AG04449 (cell line): Measurements from ENCODE around the gene GON7.
A peak's percentile ranks its signal among the peaks of the same experiment; 100 is the strongest.

Source experiments
- CTCF ChIA-PET: fragments of 350-600 bp; formaldehyde crosslinking; extraction: SDS; loops from one replicate; lab custom pipeline; 2021; ENCODE audit warnings: antibody characterized with exemption; lab: Yijun Ruan, JAX
- POLR2A ChIA-PET: fragments of 400-600, 350-600 bp; formaldehyde crosslinking; extraction: SDS; loops from one replicate; lab custom pipeline; 2020; ENCODE audit warnings: antibody characterized with exemption, inconsistent platforms; lab: Yijun Ruan, JAX
- DNase-seq: peaks from one replicate; pipeline ENCODE4 v3.0.0-alpha.2; 2010; ENCODE audit warnings: low read depth, low spot score
- H3K4me3 ChIP-seq: 2 replicates; pipeline ENCODE4 v1.5.1; 2011; ENCODE audit warnings: low read depth, mild to moderate bottlenecking, control low read depth, low read length
- CTCF ChIP-seq: IDR thresholded peaks from one replicate; pipeline ENCODE4 v1.5.1; 2011; ENCODE audit warnings: mild to moderate bottlenecking, moderate library complexity, low read length, control low read depth, inconsistent platforms; ENCODE audit not compliant: insufficient read depth; ENCODE audit errors: missing control alignments

Gene GON7

GRCh38 chr14:93206793-93207467, at the start of gene GON7, which contains the start of gene UBR7:
GON7 (minus strand) TSS chr14:93207065; CDS start chr14:93207037, 28 bp downstream.
UBR7 (plus strand) TSS chr14:93207256; CDS start chr14:93207292, 36 bp downstream.
- DNase-seq = peak; percentile 75
- TF ChIP-seq CTCF = peak; percentile 45
- POLR2A ChIA-PET = interaction anchor here (2.1 kb wide), 1 partner anchor 22 kb away, joined by 7 read pairs; the partner anchor contains the start of genes LYSET and MOAP1
- CTCF ChIA-PET = interaction anchor here (0.8 to 3.7 kb wide), 23 partner anchors 8 to 414 kb away, joined by 3 to 27 read pairs (median 4); partner anchors contain the start of genes LYSET and MOAP1
- peak within 1 kb of the TSS; percentile 92 for H3K4me3 ChIP-seq

GRCh38 chr14:93249128-93249831, 42.4 kb upstream of the GON7 start:
- no peak overlapping the region for H3K4me3 ChIP-seq
- ChIA-PET CTCF (interaction anchor here (1.0 kb wide), 1 partner anchor 9 kb away, joined by 3 read pairs; no protein-coding TSS in a partner anchor), POLR2A (no interaction called here)
- DNase-seq = no peak
- no peak for TF ChIP-seq CTCF

GRCh38 chr14:93246534-93246933, 39.7 kb upstream of the GON7 start:
- TF ChIP-seq CTCF = no peak
- POLR2A ChIA-PET = no interaction called here
- DNase-seq = no peak
- CTCF ChIA-PET = no interaction called here
- no peak overlapping the region for H3K4me3 ChIP-seq

GRCh38 chr14:93245764-93246420, 39.0 kb upstream of the GON7 start:
- no peak overlapping the region for H3K4me3 ChIP-seq
- CTCF ChIA-PET = no interaction called here
- POLR2A ChIA-PET = no interaction called here
- DNase-seq = no peak
- TF ChIP-seq CTCF = no peak

GRCh38 chr14:93240678-93241000, 33.8 kb upstream of the GON7 start:
- POLR2A ChIA-PET = interaction anchor here (0.8 to 0.9 kb wide), 2 partner anchors 9 to 18 kb away, joined by 3 to 5 read pairs; no protein-coding TSS in a partner anchor
- CTCF ChIA-PET = interaction anchor here (1.2 to 1.7 kb wide), 3 partner anchors 10 to 34 kb away, joined by 3 to 6 read pairs (median 3); partner anchors contain the start of genes GON7 and UBR7
- DNase-seq = no peak
- TF ChIP-seq CTCF = no peak
- no peak overlapping the region for H3K4me3 ChIP-seq
